ACC112 (cell line): Measurements from ENCODE around the gene TNPO2.
"Not testable (repeated sequence)": the region's sequence is repeated elsewhere in the genome, so short reads cannot be mapped to it uniquely, and the experiment has no call there.

ENCODE experiments used
- H2AFZ ChIP-seq: fragments of 200-600 bp; sonication (generic); one replicate; pipeline ENCODE4 v1.6.0; 2017; ENCODE audit warnings: antibody characterized with exemption, low read length; ENCODE audit not compliant: unreplicated experiment
- H3K27ac ChIP-seq: fragments of 200-600 bp; sonication (generic); 2 replicates; pipeline ENCODE4 v1.5.1; 2014; ENCODE audit warnings: low read depth, mild to moderate bottlenecking, antibody characterized with exemption, low read length, moderate library complexity
- H3K27me3 ChIP-seq: fragments of 200-600 bp; sonication (generic); 2 replicates; pipeline ENCODE4 v1.6.1; 2014; ENCODE audit warnings: mild to moderate bottlenecking, antibody characterized with exemption, low read length, moderate library complexity, mixed read lengths; ENCODE audit not compliant: insufficient read depth
- H3K36me3 ChIP-seq: fragments of 200-600 bp; sonication (generic); 2 replicates; pipeline ENCODE4 v1.6.1; 2016; ENCODE audit warnings: mild to moderate bottlenecking, antibody characterized with exemption, low read length, moderate library complexity, mixed read lengths; ENCODE audit not compliant: insufficient read depth
- H3K4me1 ChIP-seq: fragments of 200-600 bp; sonication (generic); one replicate; pipeline ENCODE4 v1.6.1; 2016; ENCODE audit warnings: low read length, mixed read lengths; ENCODE audit not compliant: insufficient read depth, unreplicated experiment, control insufficient read depth
- H3K4me3 ChIP-seq: fragments of 200-600 bp; sonication (generic); 2 replicates; pipeline ENCODE4 v1.5.1; 2014; ENCODE audit warnings: mild to moderate bottlenecking, low read depth, low read length
- H3K79me2 ChIP-seq: fragments of 200-600 bp; sonication (generic); one replicate; pipeline ENCODE4 v1.6.0; 2016; ENCODE audit warnings: low read length; ENCODE audit not compliant: control insufficient read depth, unreplicated experiment, insufficient read depth

Gene TNPO2

DNA sequence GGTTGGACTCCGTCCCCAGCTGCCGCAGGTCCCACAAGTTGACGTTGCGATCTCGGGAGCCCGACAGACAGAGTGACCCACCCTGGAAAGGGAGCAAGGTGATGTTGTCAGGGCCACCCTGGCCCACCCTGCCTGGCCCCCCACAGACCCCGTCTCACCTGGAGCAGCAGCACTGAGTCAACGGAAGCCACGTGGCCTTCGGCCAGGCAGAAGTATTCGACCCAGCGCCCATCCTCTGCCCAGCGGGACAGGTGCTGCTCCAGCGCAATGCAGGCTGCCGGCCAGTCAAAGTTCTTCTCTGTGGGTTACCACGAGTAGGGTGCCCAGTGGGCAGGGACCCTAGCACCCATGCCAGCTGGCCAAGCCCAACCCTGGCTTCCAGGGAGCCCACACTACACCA is 29.1 kb downstream of the TNPO2 start:
- Histone ChIP-seq H3K27ac (no peak overlapping the region), H3K27me3 (no peaks in the 10 kb centered on the region)

DNA sequence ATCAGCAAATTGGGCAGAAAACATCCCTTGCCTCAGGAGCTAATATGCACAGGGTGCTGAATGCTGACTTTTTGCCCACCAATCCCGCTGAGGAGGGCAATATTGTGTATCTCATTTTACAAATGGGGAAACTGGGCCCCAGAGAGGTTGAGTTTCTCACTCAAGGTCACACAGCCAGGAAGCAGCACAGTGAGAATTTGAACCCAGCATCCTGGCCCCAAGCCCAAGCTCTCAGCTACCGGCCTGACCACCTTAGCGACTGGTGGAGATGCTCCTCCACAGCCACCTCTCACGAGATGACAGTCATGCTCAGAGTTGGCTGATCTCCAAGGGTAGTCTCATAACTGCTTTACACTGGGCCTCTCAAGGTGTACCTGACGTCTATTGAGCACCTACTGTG is 30.8 kb downstream of the TNPO2 start:
- no peaks in the 10 kb centered on the region for H3K36me3 ChIP-seq
- no peaks in the 10 kb centered on the region for H3K27me3 ChIP-seq
- H3K27ac ChIP-seq: no peak overlapping the region
- H3K79me2 ChIP-seq: no peaks in the 10 kb centered on the region
- no peak overlapping the region for H3K4me3 ChIP-seq
- H3K4me1 ChIP-seq: peaks cover 8% of the 10 kb centered on the region
- no peak overlapping the region for H2AFZ ChIP-seq

More for the DNA sequence above, 29.1 kb downstream of the TNPO2 start:
- H3K79me2 ChIP-seq: no peaks in the 10 kb centered on the region
- H3K36me3 ChIP-seq: no peaks in the 10 kb centered on the region
- H3K4me1 ChIP-seq: peaks cover 8% of the 10 kb centered on the region
- H2AFZ ChIP-seq: no peak overlapping the region
- H3K4me3 ChIP-seq: peak overlapping the region; percentile 92; the same call in 1 of the 2 replicates

DNA sequence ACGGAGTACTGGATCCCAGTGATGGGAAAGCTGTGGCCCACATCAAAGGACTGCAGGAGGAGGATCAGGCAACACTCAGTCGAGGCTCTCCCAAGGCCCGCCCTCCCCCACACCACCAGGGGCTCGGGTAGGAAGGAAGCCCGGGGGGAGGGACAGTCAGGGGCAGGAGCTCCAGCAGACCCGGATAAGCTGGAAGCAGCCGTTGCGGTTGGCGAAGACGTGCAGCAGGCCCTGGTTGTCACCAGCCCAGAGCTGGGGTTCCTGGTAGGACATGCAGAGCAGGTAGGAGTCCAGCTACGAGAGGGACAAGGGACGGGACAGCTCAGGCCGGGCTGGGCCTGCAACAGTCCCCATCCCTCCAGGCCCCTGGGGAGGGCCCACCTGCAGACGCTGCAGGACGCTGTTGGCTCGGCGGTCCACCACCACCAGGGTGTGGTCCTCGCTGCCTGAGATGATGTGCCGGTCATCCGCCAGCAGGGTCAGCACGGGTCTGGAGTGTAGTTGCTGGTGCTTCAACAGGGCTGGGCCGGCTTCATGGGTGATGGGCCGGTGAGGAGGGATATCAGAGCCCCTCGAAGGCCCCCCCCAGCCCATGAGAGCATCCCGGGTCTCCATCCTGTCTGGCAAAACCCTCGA is 34.0 kb downstream of the TNPO2 start:
- H3K4me1 ChIP-seq: no peaks in the 10 kb centered on the region
- no peak overlapping the region for H2AFZ ChIP-seq
- no peaks in the 10 kb centered on the region for H3K27me3 ChIP-seq
- no peaks in the 10 kb centered on the region for H3K79me2 ChIP-seq
- no peak overlapping the region for H3K4me3 ChIP-seq
- no peaks in the 10 kb centered on the region for H3K36me3 ChIP-seq
- H3K27ac ChIP-seq: no peak overlapping the region

DNA sequence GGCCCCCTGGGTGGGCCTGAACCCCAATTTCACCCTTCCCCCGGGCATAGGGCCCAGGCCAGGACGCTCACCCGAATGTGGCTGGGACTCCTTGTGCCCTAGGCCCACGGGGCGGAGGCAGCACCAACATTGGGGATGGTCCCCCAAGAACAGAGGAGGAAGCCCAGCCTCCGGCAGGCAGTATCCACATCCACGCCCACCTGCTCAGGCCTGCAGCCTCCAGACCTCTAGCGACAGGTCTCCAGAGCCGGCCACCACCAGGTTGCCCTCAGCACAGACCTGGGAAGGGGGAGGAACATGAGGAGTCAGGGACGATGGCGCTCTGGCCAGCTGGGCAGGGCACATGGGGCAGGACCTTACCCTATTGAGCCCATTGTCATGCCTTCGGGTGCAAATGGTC is 34.7 kb downstream of the TNPO2 start:
- Histone ChIP-seq H3K27me3 (no peaks in the 10 kb centered on the region), H3K4me3 (no peak overlapping the region), H2AFZ (no peak overlapping the region), H3K36me3 (no peaks in the 10 kb centered on the region), H3K4me1 (no peaks in the 10 kb centered on the region), H3K27ac (no peak overlapping the region), H3K79me2 (no peaks in the 10 kb centered on the region)

DNA sequence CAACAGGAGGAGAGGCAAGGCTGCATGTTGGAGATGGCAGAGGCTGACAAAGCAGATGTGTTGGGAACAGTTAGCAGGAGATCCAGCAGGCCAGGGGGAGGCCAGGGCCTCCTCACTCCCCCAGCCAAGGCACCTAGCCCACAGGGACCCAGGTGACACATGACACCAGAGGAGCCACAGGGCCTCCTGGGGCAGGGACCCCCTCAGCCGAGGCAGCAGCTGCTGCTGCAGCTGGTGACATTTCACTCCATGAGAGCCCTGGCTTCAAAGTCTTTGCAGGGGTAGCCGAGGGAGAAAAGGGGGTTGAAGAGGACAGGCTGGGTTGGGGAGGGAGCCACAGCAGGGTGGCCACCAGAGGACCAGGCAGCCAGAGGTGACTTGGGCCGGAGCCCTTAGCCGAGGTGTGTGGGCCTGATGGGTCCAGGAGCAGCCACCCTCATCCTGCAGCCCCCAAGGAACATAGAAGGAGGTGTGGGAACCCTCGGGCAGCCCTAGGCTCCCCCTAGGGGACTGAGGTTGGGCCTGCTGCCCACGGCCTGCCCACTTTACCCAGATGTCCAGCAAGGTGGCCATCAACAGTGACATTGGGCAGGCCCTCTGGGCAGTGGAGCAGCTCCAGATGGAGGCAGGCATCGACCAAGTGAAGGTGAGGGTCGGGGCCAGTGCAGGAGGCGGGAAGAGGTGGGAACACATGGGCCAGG is 36.1 kb downstream of the TNPO2 start, which contains the start of gene GNG14:
GNG14 (plus strand) TSS at position 503 of the 701 bp plus-strand sequence; CDS start at position 554, 51 bp downstream.
- Histone ChIP-seq H3K79me2 (no peaks in the 10 kb centered on the region), H3K4me3 (no peak within 1 kb of the TSS), H3K27me3 (no peaks in the 10 kb centered on the region), H3K36me3 (no peaks in the 10 kb centered on the region), H2AFZ (no peak within 1 kb of the TSS), H3K4me1 (no peaks in the 10 kb centered on the region), H3K27ac (no peak within 1 kb of the TSS)

DNA sequence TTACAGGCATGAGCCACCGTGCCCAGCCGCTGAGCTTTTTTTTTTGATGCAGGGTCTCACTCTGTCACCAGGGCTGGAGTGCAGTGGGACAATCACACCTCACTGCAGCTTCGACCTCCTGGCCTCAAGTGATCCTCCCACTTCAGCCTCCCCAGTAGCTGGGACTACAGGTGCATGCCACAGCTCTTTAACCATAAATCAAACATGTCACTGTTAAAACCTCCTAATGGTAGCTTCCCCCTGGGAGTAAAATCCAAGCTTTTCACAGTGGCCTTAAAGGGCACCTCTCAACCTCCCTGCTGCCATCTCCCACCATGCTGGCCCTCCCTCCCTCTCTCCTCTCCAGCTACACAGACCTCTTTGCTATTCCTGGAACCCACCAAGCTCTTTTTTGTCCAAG is 37.9 kb downstream of the TNPO2 start:
- no peak overlapping the region for H3K4me3 ChIP-seq
- no peaks in the 10 kb centered on the region for H3K79me2 ChIP-seq
- no peak overlapping the region for H2AFZ ChIP-seq
- no peaks in the 10 kb centered on the region for H3K4me1 ChIP-seq
- H3K27me3 ChIP-seq: no peaks in the 10 kb centered on the region
- no peaks in the 10 kb centered on the region for H3K36me3 ChIP-seq
- no peak overlapping the region for H3K27ac ChIP-seq

DNA sequence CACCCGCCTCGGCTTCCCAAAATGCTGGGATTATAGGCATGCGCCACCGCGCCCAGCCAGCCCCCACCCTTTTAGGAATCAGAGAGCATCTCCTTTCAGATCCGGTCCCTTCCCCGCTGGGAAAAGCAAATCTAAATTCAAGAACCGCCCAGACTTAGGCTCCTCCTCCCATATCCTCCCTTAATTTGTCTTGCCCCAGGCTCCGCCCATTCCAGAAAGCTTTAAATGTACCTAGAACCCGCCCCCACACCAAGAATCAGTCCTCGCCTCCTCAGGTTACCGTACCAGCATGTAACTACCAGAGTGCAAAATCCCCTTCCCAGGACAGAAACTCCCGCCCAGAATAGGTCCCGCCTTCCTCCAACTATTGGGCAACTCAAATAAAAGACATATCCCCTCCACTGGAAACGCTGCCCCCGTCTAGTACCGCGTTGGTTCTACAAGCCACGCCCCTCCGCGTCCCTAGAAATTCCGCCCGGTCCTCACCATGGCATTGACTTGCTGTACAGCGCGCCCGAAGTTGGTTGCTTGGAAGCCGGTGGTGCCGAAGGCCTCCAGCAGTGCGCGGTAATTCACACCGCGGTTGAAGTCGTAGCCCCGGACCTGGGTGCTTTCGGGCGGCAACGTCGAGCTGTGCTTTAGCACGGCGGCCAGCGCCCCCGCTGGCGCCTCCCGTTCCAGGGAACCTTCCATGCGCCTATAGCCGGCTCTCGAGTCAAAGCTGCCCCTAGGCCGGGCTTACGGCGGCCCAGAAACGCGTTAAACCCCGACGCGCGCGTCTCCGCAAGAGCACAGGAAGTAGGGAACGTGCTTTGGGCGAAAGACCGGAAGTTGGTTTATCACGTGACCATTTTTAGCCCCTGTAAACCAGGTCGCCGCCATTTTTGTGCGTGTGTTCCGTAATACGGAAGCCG is 42.4 kb downstream of the TNPO2 start, which contains the start of gene DHPS:
DHPS (minus strand) TSS at position 807 of the 914 bp plus-strand sequence; CDS start at position 693, 114 bp downstream.
- Histone ChIP-seq H3K4me3 (peak within 1 kb of the TSS; percentile 95), H3K36me3 (no peaks in the 10 kb centered on the region), H2AFZ (peak within 1 kb of the TSS; percentile 88), H3K27me3 (no peaks in the 10 kb centered on the region), H3K27ac (peak within 1 kb of the TSS; percentile 98), H3K4me1 (no peaks in the 10 kb centered on the region), H3K79me2 (peaks cover 10% of the 10 kb centered on the region)

DNA sequence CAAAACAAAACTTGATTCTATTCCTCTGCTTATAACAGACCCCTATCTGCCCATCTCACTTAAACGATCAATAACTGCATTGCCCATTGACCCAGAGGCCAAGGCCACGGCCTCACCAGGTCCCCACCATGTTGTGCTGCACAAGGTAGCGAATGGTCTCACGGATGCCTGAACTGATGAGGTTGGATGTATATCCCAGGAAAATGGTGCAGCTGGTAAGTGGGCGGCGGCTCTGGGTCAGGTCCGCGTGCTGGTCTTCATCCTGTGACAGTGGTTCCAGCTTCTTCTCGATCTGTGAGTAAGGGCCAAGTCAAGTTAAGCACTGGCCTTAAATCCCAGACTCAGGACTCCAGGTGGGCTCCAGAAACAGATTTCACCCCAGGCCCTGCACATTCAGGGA is 43.7 kb downstream of the TNPO2 start:
- Histone ChIP-seq H3K27ac (no peak overlapping the region), H3K79me2 (peaks cover 10% of the 10 kb centered on the region), H3K27me3 (no peaks in the 10 kb centered on the region), H3K4me3 (no peak overlapping the region), H3K36me3 (no peaks in the 10 kb centered on the region), H3K4me1 (no peaks in the 10 kb centered on the region), H2AFZ (no peak overlapping the region)

DNA sequence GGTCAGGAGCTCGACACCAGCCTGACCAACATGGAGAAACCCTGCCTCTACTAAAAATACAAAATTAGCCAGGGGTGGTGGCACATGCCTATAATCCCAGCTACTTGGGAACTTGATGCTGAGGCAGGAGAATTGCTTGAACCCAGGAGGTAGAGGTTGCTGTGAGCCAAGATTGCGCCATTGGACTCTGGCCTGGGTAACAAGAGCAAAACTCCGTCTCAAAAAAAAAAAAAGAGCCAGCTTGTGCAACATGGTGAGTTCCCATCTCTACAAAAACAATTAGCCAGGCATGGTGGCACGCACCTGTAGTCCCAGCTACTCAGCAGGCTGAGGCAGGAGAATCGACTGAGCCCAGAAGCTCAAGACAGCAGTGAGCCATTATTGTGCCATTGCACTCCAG is 45.7 kb downstream of the TNPO2 start:
- H3K79me2 ChIP-seq, H3K27ac ChIP-seq, H3K27me3 ChIP-seq, H2AFZ ChIP-seq, H3K4me1 ChIP-seq, H3K4me3 ChIP-seq, H3K36me3 ChIP-seq: not testable (repeated sequence)

DNA sequence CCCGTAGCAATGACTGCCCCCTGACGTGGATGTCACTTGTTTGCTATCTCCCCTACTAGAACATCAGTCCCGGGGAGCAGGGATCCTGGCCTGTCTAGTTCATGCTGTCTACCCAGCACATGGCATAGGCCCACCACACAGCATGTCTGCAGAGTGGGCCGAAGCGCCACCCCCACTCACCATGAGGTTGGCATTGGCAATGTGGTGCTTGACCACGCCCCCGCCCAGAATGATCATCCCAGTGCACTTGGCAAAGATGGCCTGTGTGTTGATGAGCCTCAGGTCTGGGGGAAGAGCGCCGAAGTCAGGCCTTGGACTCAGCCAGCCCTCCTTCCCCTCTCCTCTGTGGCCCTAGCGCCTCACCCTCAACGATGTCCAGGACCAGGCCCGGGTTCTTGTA is 46.8 kb downstream of the TNPO2 start:
- Histone ChIP-seq H3K36me3 (no peaks in the 10 kb centered on the region), H2AFZ (no peak overlapping the region), H3K4me1 (no peaks in the 10 kb centered on the region), H3K79me2 (peaks cover 10% of the 10 kb centered on the region), H3K4me3 (no peak overlapping the region), H3K27ac (no peak overlapping the region), H3K27me3 (no peaks in the 10 kb centered on the region)
